ENCODE measurements around the gene TAF10.

- TF ChIP-seq EZH2 (IDR thresholded peaks at IDR 0.05) (no peak), POLR2AphosphoS5 (IDR thresholded peaks at IDR 0.05; ENCODE audit: borderline replicate concordance, low read depth, low read length) (no peak), FOXP2 (optimal IDR thresholded peaks at IDR 0.05; ENCODE audit: control extremely low read depth, extremely low read length, insufficient read depth) (no peak)
These were observed 20.4 kb upstream of the TAF10 start for GRCh38 chr11:6632116-6633073.
